WTC11 (cell line): Measurements from ENCODE around the gene ABHD1. TPM values are rescaled to one million over a fixed set of nuclear protein-coding genes. Genes with fewer than 3 reads are reported as not detected.
A peak's percentile ranks its signal among the peaks of the same experiment; 100 is the strongest.

Experiments
- ATAC-seq: fragments of 200-7000 bp; cut with Tn5 transposase; 2 replicates; pipeline ENCODE4 v1.10.0; 2021; ENCODE audit warnings: mild to moderate bottlenecking, moderate library complexity
- CTCF ChIA-PET: fragments of 300-600 bp; sonication (Branson Sonifier 250); formaldehyde crosslinking; loops from one replicate; lab custom pipeline; 2021; ENCODE audit warnings: antibody characterized with exemption; lab: Charles Lee
- POLR2A ChIA-PET: fragments of 350-600 bp; sonication (Branson Sonifier 250); formaldehyde crosslinking; loops from one replicate; lab custom pipeline; 2021; ENCODE audit warnings: antibody characterized with exemption; lab: Charles Lee
- DNase-seq: peaks from one replicate; pipeline ENCODE4 v3.0.0; 2021; ENCODE audit warnings: low spot score
- H3K27ac Mint-ChIP-seq: 2 replicates; pipeline ENCODE4 v1.8.0; 2021; ENCODE audit warnings: mixed read lengths
- H3K27me3 Mint-ChIP-seq: 2 replicates; pipeline ENCODE4 v1.8.0; 2021; ENCODE audit warnings: low read depth, mild to moderate bottlenecking, moderate library complexity, mixed read lengths
- H3K36me3 Mint-ChIP-seq: 2 replicates; pipeline ENCODE4 v1.8.0; 2021; ENCODE audit warnings: mixed read lengths
- H3K4me1 Mint-ChIP-seq: 2 replicates; pipeline ENCODE4 v1.8.0; 2022; ENCODE audit warnings: mixed read lengths
- H3K4me3 Mint-ChIP-seq: 2 replicates; pipeline ENCODE4 v1.8.0; 2021; ENCODE audit warnings: mild to moderate bottlenecking, moderate library complexity, mixed read lengths
- H3K9me3 Mint-ChIP-seq: 2 replicates; pipeline ENCODE4 v1.8.0; 2021; ENCODE audit warnings: mixed read lengths
- ARID4B ChIP-seq: sonication (generic); formaldehyde crosslinking; IDR thresholded peaks from 2 replicates; pipeline ENCODE4 v1.8.0; 2023; ENCODE audit warnings: missing genetic modification reagents, mild to moderate bottlenecking, borderline replicate concordance
- CREM ChIP-seq: sonication (generic); formaldehyde crosslinking; IDR thresholded peaks from 2 replicates; pipeline ENCODE4 v1.8.1; 2022; ENCODE audit warnings: mild to moderate bottlenecking, missing genetic modification reagents, moderate library complexity
- EMX1 ChIP-seq: fragments of 250-450 bp; sonication (Bioruptor Pico); IDR thresholded peaks from 2 replicates; pipeline ENCODE4 v1.8.0; 2021; ENCODE audit warnings: mild to moderate bottlenecking
- ERG ChIP-seq: fragments of 250-450 bp; sonication (Bioruptor Pico); IDR thresholded peaks from 2 replicates; pipeline ENCODE4 v1.8.0; 2021; ENCODE audit warnings: mild to moderate bottlenecking
- FOXP1 ChIP-seq: sonication (generic); formaldehyde crosslinking; IDR thresholded peaks from 2 replicates; pipeline ENCODE4 v1.8.0; 2022; ENCODE audit warnings: missing genetic modification reagents, mild to moderate bottlenecking, moderate library complexity, borderline replicate concordance
- GABPB1 ChIP-seq: sonication (generic); formaldehyde crosslinking; IDR thresholded peaks from 2 replicates; pipeline ENCODE4 v1.8.1; 2023; ENCODE audit warnings: mild to moderate bottlenecking, missing genetic modification reagents
- IRF2 ChIP-seq: sonication (generic); formaldehyde crosslinking; IDR thresholded peaks from 2 replicates; pipeline ENCODE4 v1.8.0; 2022; ENCODE audit warnings: low read depth, missing genetic modification reagents, borderline replicate concordance
- JAZF1 ChIP-seq: fragments of 250-450 bp; sonication (Bioruptor Pico); IDR thresholded peaks from 2 replicates; pipeline ENCODE4 v1.9.0; 2021; ENCODE audit warnings: moderate library complexity, mild to moderate bottlenecking, inconsistent platforms
- MAX ChIP-seq: sonication (generic); formaldehyde crosslinking; IDR thresholded peaks from 2 replicates; pipeline ENCODE4 v1.8.0; 2022; ENCODE audit warnings: mild to moderate bottlenecking, missing genetic modification reagents
- RORB ChIP-seq: fragments of 250-450 bp; sonication (Bioruptor Pico); IDR thresholded peaks from 2 replicates; pipeline ENCODE4 v1.9.0; 2021; ENCODE audit warnings: mild to moderate bottlenecking
- SOX15 ChIP-seq: fragments of 250-450 bp; sonication (Bioruptor Pico); IDR thresholded peaks from 2 replicates; pipeline ENCODE4 v1.9.0; 2021; ENCODE audit warnings: mild to moderate bottlenecking
- total RNA-seq: library from RNA; stranded (reverse); gene quantifications from 3 replicates; pipeline ENCODE4 v1.2.3, GENCODE V29; 2021
- TF ChIP-seq, protein P1 (sequence below): sonication (generic); formaldehyde crosslinking; IDR thresholded peaks from 2 replicates; pipeline ENCODE4 v1.8.1; 2022; ENCODE audit warnings: low read depth, mild to moderate bottlenecking, moderate library complexity, missing genetic modification reagents, borderline replicate concordance
- TF ChIP-seq, protein P2 (sequence below): fragments of 200-600 bp; IDR thresholded peaks from 2 replicates; pipeline ENCODE4 v1.8.0; 2022; ENCODE audit warnings: antibody characterized with exemption
- TF ChIP-seq, protein P3 (sequence below): sonication (generic); formaldehyde crosslinking; IDR thresholded peaks from 2 replicates; pipeline ENCODE4 v1.8.1; 2022; ENCODE audit warnings: mild to moderate bottlenecking, missing genetic modification reagents, moderate library complexity, borderline replicate concordance
- TF ChIP-seq, protein P4 (sequence below): sonication (generic); formaldehyde crosslinking; IDR thresholded peaks from 2 replicates; pipeline ENCODE4 v1.8.0; 2022; ENCODE audit warnings: mild to moderate bottlenecking, missing genetic modification reagents
- TF ChIP-seq, protein P5 (sequence below): sonication (generic); formaldehyde crosslinking; IDR thresholded peaks from 2 replicates; pipeline ENCODE4 v1.8.1; 2023; ENCODE audit warnings: mild to moderate bottlenecking, missing genetic modification reagents

The ABHD1 gene
- total RNA-seq, 1 experiment from 2014 or later: 0.31 TPM

DNA sequence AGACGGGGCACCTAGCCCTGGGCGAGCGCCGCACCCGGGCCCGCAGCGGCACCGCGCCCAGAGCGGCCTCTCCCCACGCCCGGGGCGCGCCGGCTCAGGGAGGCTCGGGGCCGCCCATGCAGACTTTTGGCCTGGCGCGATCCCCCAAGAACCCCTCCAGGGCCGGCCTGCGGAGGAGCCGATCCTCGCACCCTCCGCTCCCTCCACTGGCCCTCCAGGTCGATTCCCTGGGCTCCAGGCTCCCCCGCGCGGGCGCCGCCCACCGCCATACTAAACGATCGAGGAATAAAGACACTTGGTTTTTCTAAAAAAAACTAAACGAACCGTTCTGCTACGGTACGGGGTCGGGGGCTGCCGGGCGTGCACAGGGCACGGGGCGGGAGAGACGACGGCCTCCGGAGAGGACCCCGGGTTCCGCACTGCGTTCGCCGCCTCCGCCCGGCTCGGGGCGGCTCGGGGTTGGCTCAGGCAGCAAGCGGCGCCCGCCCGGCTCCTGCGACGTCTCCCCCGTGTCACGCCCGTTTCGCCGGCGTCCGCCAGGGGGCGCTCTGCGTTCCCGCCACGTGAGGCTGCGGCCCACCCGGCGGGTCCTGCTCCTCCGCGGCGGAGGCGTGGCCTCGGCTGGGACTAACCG lies 37.4 kb upstream of the ABHD1 start (continued):
- TF ChIP-seq ERG (CRISPR knock-in tag): no peak
- TF ChIP-seq, protein P1, sequence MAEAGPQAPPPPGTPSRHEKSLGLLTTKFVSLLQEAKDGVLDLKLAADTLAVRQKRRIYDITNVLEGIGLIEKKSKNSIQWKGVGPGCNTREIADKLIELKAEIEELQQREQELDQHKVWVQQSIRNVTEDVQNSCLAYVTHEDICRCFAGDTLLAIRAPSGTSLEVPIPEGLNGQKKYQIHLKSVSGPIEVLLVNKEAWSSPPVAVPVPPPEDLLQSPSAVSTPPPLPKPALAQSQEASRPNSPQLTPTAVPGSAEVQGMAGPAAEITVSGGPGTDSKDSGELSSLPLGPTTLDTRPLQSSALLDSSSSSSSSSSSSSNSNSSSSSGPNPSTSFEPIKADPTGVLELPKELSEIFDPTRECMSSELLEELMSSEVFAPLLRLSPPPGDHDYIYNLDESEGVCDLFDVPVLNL (CRISPR knock-in tag): peak; percentile 92
- TF ChIP-seq, protein P2, sequence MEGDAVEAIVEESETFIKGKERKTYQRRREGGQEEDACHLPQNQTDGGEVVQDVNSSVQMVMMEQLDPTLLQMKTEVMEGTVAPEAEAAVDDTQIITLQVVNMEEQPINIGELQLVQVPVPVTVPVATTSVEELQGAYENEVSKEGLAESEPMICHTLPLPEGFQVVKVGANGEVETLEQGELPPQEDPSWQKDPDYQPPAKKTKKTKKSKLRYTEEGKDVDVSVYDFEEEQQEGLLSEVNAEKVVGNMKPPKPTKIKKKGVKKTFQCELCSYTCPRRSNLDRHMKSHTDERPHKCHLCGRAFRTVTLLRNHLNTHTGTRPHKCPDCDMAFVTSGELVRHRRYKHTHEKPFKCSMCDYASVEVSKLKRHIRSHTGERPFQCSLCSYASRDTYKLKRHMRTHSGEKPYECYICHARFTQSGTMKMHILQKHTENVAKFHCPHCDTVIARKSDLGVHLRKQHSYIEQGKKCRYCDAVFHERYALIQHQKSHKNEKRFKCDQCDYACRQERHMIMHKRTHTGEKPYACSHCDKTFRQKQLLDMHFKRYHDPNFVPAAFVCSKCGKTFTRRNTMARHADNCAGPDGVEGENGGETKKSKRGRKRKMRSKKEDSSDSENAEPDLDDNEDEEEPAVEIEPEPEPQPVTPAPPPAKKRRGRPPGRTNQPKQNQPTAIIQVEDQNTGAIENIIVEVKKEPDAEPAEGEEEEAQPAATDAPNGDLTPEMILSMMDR: peak; percentile 98
- no peak for TF ChIP-seq IRF2 (CRISPR knock-in tag)
- TF ChIP-seq, all 79 proteins: peak for 15

DNA sequence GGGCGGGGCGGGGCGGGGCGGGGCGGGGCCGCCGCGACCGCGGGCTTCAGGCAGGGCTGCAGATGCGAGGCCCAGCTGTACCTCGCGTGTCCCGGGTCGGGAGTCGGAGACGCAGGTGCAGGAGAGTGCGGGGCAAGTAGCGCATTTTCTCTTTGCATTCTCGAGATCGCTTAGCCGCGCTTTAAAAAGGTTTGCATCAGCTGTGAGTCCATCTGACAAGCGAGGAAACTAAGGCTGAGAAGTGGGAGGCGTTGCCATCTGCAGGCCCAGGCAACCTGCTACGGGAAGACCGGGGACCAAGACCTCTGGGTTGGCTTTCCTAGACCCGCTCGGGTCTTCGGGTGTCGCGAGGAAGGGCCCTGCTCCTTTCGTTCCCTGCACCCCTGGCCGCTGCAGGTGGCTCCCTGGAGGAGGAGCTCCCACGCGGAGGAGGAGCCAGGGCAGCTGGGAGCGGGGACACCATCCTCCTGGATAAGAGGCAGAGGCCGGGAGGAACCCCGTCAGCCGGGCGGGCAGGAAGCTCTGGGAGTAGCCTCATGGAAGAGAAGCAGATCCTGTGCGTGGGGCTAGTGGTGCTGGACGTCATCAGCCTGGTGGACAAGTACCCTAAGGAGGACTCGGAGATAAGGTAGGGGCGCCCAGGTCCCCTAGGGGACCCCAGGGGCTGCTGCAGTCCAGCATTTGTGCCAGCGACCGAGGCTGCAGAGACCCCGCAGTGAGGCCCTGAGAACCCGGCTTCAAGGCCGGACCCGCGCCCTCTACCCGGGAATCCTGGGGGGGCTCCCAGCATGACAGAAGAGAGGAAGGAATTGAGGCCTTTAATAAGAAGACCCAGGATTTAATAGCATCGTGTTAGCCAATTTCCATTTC lies 36.7 kb upstream of the ABHD1 start, which contains the start of gene KHK:
Gene KHK (plus strand): TSS at position 49 of the 870 bp plus-strand sequence. CDS start 488 bp downstream, at position 537.
- Mint-ChIP-seq H3K4me1 (peaks cover 16% of the 10 kb centered on the region), H3K9me3 (no peaks in the 10 kb centered on the region), H3K27ac (no peak within 1 kb of the TSS), H3K27me3 (peaks cover 23% of the 10 kb centered on the region), H3K4me3 (peak within 1 kb of the TSS; percentile 84), H3K36me3 (no peaks in the 10 kb centered on the region)
- peak; percentile 67 for DNase-seq
- ChIA-PET CTCF (interaction anchor here (0.6 to 6.4 kb wide), 30 partner anchors 8 to 293 kb away, joined by 3 to 50 read pairs (median 4); partner anchors contain the start of genes ABHD1, AGBL5, EMILIN1 and OST4), POLR2A (interaction anchor here (0.6 to 2.4 kb wide), 4 partner anchors 15 to 185 kb away, joined by 3 to 9 read pairs (median 6); partner anchors contain the start of genes AGBL5 and OST4)
- ATAC-seq: peak; percentile 37
- TF ChIP-seq MAX (CRISPR knock-in tag) (no peak; the same call in 1 of the 2 replicates), GABPB1 (no peak; the same call in 1 of the 2 replicates), IRF2 (CRISPR knock-in tag) (no peak), EMX1 (CRISPR knock-in tag) (no peak), RORB (CRISPR knock-in tag) (no peak), SOX15 (no peak), FOXP1 (CRISPR knock-in tag) (peak; percentile 61; the same call in 1 of the 2 replicates), CREM (CRISPR knock-in tag) (no peak), JAZF1 (CRISPR knock-in tag) (no peak), ARID4B (0 out of 2 replicates have a peak, but pooled peaks have one; percentile 13)
- TF ChIP-seq, protein P3, sequence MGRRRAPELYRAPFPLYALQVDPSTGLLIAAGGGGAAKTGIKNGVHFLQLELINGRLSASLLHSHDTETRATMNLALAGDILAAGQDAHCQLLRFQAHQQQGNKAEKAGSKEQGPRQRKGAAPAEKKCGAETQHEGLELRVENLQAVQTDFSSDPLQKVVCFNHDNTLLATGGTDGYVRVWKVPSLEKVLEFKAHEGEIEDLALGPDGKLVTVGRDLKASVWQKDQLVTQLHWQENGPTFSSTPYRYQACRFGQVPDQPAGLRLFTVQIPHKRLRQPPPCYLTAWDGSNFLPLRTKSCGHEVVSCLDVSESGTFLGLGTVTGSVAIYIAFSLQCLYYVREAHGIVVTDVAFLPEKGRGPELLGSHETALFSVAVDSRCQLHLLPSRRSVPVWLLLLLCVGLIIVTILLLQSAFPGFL (CRISPR knock-in tag): 0 out of 2 replicates have a peak, but pooled peaks have one; percentile 20
- TF ChIP-seq, protein P4, sequence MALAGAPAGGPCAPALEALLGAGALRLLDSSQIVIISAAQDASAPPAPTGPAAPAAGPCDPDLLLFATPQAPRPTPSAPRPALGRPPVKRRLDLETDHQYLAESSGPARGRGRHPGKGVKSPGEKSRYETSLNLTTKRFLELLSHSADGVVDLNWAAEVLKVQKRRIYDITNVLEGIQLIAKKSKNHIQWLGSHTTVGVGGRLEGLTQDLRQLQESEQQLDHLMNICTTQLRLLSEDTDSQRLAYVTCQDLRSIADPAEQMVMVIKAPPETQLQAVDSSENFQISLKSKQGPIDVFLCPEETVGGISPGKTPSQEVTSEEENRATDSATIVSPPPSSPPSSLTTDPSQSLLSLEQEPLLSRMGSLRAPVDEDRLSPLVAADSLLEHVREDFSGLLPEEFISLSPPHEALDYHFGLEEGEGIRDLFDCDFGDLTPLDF: 0 out of 2 replicates have a peak, but pooled peaks have one; percentile 5
- TF ChIP-seq, protein P5, sequence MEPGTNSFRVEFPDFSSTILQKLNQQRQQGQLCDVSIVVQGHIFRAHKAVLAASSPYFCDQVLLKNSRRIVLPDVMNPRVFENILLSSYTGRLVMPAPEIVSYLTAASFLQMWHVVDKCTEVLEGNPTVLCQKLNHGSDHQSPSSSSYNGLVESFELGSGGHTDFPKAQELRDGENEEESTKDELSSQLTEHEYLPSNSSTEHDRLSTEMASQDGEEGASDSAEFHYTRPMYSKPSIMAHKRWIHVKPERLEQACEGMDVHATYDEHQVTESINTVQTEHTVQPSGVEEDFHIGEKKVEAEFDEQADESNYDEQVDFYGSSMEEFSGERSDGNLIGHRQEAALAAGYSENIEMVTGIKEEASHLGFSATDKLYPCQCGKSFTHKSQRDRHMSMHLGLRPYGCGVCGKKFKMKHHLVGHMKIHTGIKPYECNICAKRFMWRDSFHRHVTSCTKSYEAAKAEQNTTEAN (CRISPR knock-in tag): 0 out of 2 replicates have a peak, but pooled peaks have one; percentile 45
- TF ChIP-seq, protein P2: peak; percentile 36; the same call in 1 of the 2 replicates
